Ishikawa (cell line): ENCODE data around the gene SMYD4.

ENCODE experiments used
- EGR1 ChIP-seq: IDR thresholded peaks from 2 replicates; pipeline ENCODE4 v1.6.1; 2012
- EP300 ChIP-seq: IDR thresholded peaks from 2 replicates; pipeline ENCODE4 v1.6.1; 2012; ENCODE audit warnings: borderline replicate concordance
- TAF1 ChIP-seq: IDR thresholded peaks from 2 replicates; pipeline ENCODE4 v1.6.1; 2012; ENCODE audit warnings: low read depth, mild to moderate bottlenecking
- YY1 ChIP-seq: IDR thresholded peaks from 2 replicates; pipeline ENCODE4 v1.6.1; 2012; ENCODE audit warnings: low read depth
- TF ChIP-seq, protein P1 (sequence below): IDR thresholded peaks from 2 replicates; pipeline ENCODE4 v1.6.1; 2012

GRCh38 chr17:1735834-1736347, 93.8 kb downstream of the SMYD4 start:
- TF ChIP-seq EP300 (no peak), EGR1 (no peak), TAF1 (no peak), YY1 (no peak)
- TF ChIP-seq, protein P1, sequence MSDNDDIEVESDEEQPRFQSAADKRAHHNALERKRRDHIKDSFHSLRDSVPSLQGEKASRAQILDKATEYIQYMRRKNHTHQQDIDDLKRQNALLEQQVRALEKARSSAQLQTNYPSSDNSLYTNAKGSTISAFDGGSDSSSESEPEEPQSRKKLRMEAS = no peak
